Measurements from ENCODE around the gene NUDCD3.

- no peak for TF ChIP-seq POLR2A (IDR thresholded peaks at IDR 0.05)
- no peak for TF ChIP-seq CTCF (IDR thresholded peaks at IDR 0.05)
Observed at GRCh38 chr7:44440577-44441078, 49.8 kb downstream of the NUDCD3 start.

Data from uterus (tissue), 2 donors.